ENCODE results near the gene FBXO40.
A peak's percentile ranks its signal among the peaks of the same experiment; 100 is the strongest.

The FBXO40 gene

DNA sequence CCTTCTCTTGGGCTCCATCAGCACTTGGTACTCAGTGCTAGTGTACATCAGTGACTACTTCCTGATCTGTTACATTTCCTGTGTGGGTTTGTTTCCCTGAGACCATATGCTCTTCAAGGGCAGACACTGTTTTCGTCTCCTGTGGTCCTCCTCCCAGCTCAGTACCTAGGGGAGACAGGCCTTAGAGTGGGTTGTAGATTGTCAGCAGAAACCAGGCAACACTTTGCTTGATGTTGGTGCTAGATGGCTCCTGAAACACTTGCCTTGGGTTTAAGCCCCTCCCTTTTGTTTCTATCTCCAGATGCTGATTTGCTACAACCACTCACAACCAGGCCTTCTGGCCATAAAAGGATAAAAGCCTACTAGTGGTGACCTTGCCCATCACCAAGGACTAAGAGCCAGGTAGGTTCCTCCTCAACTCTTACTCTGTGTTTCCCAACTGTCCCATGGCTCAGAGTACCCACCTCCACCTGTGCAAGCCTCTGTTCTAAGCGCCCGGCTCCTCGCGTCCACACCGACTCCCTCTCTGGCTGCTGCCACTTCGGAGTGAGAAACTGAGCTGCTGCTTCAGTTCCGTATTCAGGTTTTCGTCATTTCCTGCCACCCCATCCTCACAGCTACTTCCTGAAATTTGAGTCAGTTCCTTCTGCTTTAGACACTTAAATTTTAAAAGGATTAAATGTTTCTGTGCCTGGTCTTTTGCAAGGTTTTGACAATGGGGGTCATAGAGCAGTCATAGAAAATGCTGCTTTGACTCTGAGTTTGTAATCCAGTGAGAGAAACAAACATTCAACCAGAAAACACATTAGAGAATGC lies 67.4 kb downstream of the FBXO40 start, which contains the start of gene HCLS1:
TSS of gene HCLS1 (minus strand) at position 548 of the 816 bp plus-strand sequence. CDS start 2,556 bp downstream, outside the sequence.
- TF ChIP-seq Cebpa-rat (IDR thresholded peaks at IDR 0.05): no peak
- Histone ChIP-seq H3K4me1 (peaks cover 32% of the 10 kb centered on the region), H3K9me3 (no peaks in the 10 kb centered on the region), H3K4me2 (peak within 1 kb of the TSS; percentile 94), H3K27ac (peak within 1 kb of the TSS; percentile 85), H3K36me3 (peaks cover 64% of the 10 kb centered on the region), H4K20me1 (no peaks in the 10 kb centered on the region), H3K9ac (peak within 1 kb of the TSS; percentile 74), H3K27me3 (no peaks in the 10 kb centered on the region), H3K4me3 (peak within 1 kb of the TSS; percentile 69)

DNA sequence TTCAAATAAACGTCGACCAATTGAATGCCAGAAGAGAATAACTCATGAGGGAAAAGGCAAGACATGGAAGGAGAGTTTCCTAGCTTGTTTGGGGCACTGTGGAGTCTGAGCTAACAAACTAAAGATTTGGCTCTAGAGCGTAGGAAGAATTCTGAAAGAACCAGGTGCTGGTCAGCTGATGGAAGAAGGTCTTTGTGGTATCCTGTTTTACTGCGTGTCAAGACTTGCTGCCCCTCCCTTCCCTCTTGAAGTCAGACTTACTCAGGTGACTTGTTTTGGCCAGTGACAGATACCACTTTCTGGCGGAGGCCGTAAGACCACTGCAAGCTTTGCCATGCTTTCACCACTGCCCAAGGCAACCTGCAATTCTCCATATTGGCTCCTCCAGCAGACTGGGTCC lies 68.2 kb downstream of the FBXO40 start:
- peak overlapping the region; percentile 94 for H3K4me2 ChIP-seq
- H3K9ac ChIP-seq: no peak overlapping the region
- H3K9me3 ChIP-seq: no peaks in the 10 kb centered on the region
- H3K27ac ChIP-seq: peak overlapping the region; percentile 85
- peaks cover 32% of the 10 kb centered on the region for H3K4me1 ChIP-seq
- peaks cover 64% of the 10 kb centered on the region for H3K36me3 ChIP-seq
- no peak overlapping the region for H3K4me3 ChIP-seq
- no peaks in the 10 kb centered on the region for H4K20me1 ChIP-seq
- H3K27me3 ChIP-seq: no peaks in the 10 kb centered on the region
- no peak for TF ChIP-seq Cebpa-rat (IDR thresholded peaks at IDR 0.05)

DNA sequence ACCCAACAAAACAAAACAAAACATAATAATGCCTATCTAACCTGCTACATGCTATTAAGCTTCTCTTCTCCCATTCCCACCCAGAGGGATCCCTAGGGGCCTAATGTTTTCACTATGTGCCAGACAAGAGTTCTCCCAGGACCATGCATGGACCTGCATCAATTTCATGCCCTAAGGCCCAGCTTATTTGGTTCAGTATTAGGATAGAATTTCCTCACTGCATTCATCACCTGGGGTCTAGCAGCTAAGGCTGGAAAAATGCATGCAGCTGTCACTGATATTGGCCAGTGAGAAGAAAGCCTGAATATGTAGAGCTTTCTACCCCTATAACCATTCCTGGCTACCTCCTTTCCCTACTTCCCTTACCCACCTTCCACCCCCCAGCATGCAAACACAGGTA lies 69.6 kb downstream of the FBXO40 start:
- no peaks in the 10 kb centered on the region for H3K27me3 ChIP-seq
- H3K9ac ChIP-seq: no peak overlapping the region
- peaks cover 32% of the 10 kb centered on the region for H3K4me1 ChIP-seq
- no peak overlapping the region for H3K4me3 ChIP-seq
- no peak overlapping the region for H3K4me2 ChIP-seq
- H4K20me1 ChIP-seq: no peaks in the 10 kb centered on the region
- no peak overlapping the region for H3K27ac ChIP-seq
- H3K36me3 ChIP-seq: peaks cover 64% of the 10 kb centered on the region
- TF ChIP-seq Cebpa-rat (IDR thresholded peaks at IDR 0.05): no peak
- H3K9me3 ChIP-seq: no peaks in the 10 kb centered on the region

DNA sequence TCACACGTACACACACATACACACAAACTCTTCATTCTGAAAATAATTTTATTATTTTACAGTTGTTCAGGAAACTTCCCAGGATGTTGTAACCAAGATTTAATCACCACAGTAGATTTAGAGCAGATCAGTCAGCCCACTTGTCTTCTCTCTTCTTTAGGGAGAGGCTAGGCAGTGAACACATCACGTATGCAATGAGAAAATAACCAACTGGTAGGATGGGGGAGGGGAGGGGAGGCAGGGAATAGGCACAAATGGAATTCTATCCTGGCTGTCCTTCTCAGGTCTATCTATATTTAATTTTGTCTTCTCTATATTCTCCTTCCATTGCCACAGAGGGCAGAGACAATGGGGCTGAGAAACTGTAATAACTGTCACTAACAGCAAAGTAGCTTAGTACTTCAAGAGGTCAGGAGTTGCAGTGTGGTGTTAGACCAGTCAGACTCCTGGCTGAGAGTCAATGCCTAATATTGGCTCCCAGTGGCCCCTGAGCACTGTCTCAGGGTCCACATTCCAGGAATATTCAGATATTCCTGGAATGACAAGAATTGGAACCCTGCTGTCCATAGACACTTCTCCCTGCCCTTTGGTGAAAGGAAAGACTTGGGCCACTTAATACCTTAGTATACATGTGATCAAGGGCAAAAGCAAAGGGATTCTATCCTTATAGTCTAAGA lies 70.1 kb downstream of the FBXO40 start:
- no peaks in the 10 kb centered on the region for H4K20me1 ChIP-seq
- no peak overlapping the region for H3K4me3 ChIP-seq
- peaks cover 32% of the 10 kb centered on the region for H3K4me1 ChIP-seq
- H3K36me3 ChIP-seq: peaks cover 64% of the 10 kb centered on the region
- H3K27me3 ChIP-seq: no peaks in the 10 kb centered on the region
- H3K27ac ChIP-seq: no peak overlapping the region
- H3K9ac ChIP-seq: no peak overlapping the region
- H3K9me3 ChIP-seq: no peaks in the 10 kb centered on the region
- no peak for TF ChIP-seq Cebpa-rat (IDR thresholded peaks at IDR 0.05)
- H3K4me2 ChIP-seq: no peak overlapping the region

DNA sequence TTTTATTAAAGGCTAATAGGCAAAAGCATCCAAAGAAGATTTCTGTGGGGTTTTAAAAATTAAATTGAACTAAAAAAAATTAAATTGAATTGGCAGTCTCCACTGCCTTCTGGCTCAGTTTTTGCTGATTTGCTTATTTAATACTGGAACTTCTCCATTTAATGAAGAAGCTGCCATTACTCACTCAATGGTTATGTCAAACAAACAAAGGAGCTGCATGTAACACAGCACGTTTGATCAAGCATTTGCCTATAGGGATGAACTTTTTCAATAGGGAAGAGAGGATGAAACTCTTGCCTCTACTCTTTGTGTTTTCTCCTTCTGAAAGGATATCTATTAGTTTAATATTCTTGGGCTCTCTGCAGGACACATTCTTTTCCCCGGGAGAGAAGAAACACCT lies 72.3 kb downstream of the FBXO40 start:
- Histone ChIP-seq H3K4me3 (no peak overlapping the region), H4K20me1 (no peaks in the 10 kb centered on the region), H3K27me3 (no peaks in the 10 kb centered on the region), H3K27ac (no peak overlapping the region), H3K4me1 (peaks cover 11% of the 10 kb centered on the region), H3K4me2 (no peak overlapping the region), H3K36me3 (peaks cover 69% of the 10 kb centered on the region), H3K9me3 (no peaks in the 10 kb centered on the region), H3K9ac (no peak overlapping the region)
- TF ChIP-seq Cebpa-rat (IDR thresholded peaks at IDR 0.05): no peak

DNA sequence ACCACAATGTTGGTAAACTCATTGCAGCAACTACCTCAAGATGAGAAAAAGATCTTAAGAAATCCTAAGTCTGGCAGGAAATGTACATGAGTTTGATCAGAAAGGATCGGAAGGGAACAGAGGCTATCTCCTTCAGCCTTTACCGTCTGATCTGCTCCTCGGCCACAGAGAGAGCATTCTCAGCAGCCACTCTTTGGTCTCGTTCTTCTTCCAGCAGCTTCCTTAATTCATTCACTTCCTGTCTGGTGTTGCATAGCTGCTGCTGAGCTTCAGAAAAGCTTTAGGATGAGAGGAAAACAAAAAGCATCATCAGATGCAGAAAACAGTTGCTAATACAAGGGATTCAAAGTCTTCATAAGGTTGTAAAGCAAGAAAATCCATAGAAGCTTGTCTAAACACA lies 74.2 kb downstream of the FBXO40 start:
- no peak for TF ChIP-seq Cebpa-rat (IDR thresholded peaks at IDR 0.05)
- Histone ChIP-seq H3K27me3 (no peaks in the 10 kb centered on the region), H3K27ac (no peak overlapping the region), H3K4me1 (no peaks in the 10 kb centered on the region), H4K20me1 (no peaks in the 10 kb centered on the region), H3K9me3 (no peaks in the 10 kb centered on the region), H3K36me3 (peaks cover 85% of the 10 kb centered on the region), H3K9ac (no peak overlapping the region), H3K4me2 (no peak overlapping the region), H3K4me3 (no peak overlapping the region)

DNA sequence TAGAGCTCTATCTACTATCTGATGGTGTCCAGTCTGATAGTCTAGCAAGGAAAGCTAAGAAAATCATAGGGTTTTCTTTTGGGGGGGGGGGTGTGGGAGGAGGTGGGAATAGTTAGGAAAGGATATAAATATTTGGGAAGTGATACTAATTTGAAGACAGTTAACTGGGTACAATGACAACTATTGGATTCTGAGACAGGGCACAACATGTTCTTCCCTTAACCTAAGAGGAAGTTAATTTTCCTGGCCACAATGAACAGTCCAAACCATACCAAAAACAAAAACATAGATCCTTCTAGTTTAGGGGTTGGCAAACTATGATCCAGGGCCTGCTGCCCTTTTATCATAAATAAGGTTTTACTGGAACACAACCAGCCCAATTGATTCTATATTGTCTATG lies 77.5 kb downstream of the FBXO40 start:
- H4K20me1 ChIP-seq: no peaks in the 10 kb centered on the region
- no peak overlapping the region for H3K4me3 ChIP-seq
- no peaks in the 10 kb centered on the region for H3K27me3 ChIP-seq
- no peaks in the 10 kb centered on the region for H3K4me1 ChIP-seq
- H3K27ac ChIP-seq: no peak overlapping the region
- H3K9ac ChIP-seq: no peak overlapping the region
- H3K9me3 ChIP-seq: no peaks in the 10 kb centered on the region
- H3K4me2 ChIP-seq: no peak overlapping the region
- H3K36me3 ChIP-seq: peaks cover 77% of the 10 kb centered on the region
- TF ChIP-seq Cebpa-rat (IDR thresholded peaks at IDR 0.05): no peak

DNA sequence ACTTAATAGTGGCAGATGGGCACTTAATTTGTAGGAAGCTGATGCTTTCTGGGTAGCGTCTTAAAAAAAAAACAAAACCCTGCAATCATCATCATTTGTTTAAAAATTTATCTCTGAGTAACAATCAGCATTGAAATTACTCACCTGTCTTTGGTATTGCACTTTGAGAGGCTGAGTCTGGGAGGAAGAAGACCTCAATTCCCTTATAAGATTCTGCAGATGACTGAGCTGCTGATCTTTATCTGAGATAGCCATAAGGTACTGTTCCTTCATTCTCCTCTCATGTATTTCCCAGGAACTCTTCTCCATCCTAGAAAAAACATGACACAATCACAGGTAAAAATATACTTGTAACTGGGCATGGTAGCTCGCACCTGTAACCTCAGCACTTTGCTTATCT lies 84.0 kb downstream of the FBXO40 start:
- no peak for TF ChIP-seq Cebpa-rat (IDR thresholded peaks at IDR 0.05)
- no peaks in the 10 kb centered on the region for H3K9me3 ChIP-seq
- no peak overlapping the region for H3K4me2 ChIP-seq
- H3K27ac ChIP-seq: no peak overlapping the region
- H3K9ac ChIP-seq: no peak overlapping the region
- H3K36me3 ChIP-seq: peaks cover 73% of the 10 kb centered on the region
- no peaks in the 10 kb centered on the region for H3K4me1 ChIP-seq
- H3K4me3 ChIP-seq: no peak overlapping the region
- H3K27me3 ChIP-seq: no peaks in the 10 kb centered on the region
- H4K20me1 ChIP-seq: no peaks in the 10 kb centered on the region
